Epithelial cell of proximal tubule (primary cell): ENCODE data around the gene ARMH4. TPM values are rescaled to one million over a fixed set of nuclear protein-coding genes. Genes with fewer than 3 reads are reported as not detected.

Experiments
- DNase-seq: peaks from one replicate; pipeline ENCODE4 v3.0.0-alpha.2; 2011; ENCODE audit warnings: low read depth
- H3K4me3 ChIP-seq: 2 replicates; pipeline ENCODE4 v1.5.1; 2011; ENCODE audit warnings: low read depth, mild to moderate bottlenecking, low read length
- CTCF ChIP-seq: conservative IDR thresholded peaks from 2 replicates; pipeline ENCODE4 v1.5.1; 2012; ENCODE audit warnings: low read depth, mild to moderate bottlenecking, low read length
- total RNA-seq: library from RNA; depleted of rRNA; stranded (reverse); fragments of >200 nt; gene quantifications from 2 replicates; pipeline ENCODE4 v1.2.3, GENCODE V29; 2015

ARMH4 gene
- total RNA-seq, 1 donor from 2014 or later, result 4.4 TPM

GRCh38 chr14:58100735-58101368 is 51.2 kb downstream of the ARMH4 start:
- no peak overlapping the region for H3K4me3 ChIP-seq
- no peak for DNase-seq
- TF ChIP-seq CTCF, result no peak

GRCh38 chr14:58099682-58100081 is 52.3 kb downstream of the ARMH4 start:
- no peak for DNase-seq
- no peak for TF ChIP-seq CTCF
- H3K4me3 ChIP-seq, result no peak overlapping the region

- DNase-seq, result no peak
- no peak for TF ChIP-seq CTCF
- no peak overlapping the region for H3K4me3 ChIP-seq
Measured at GRCh38 chr14:58098507-58098906, 53.5 kb downstream of the ARMH4 start.

GRCh38 chr14:58096731-58097130 is 55.3 kb downstream of the ARMH4 start:
- DNase-seq, result no peak
- H3K4me3 ChIP-seq, result no peak overlapping the region
- no peak for TF ChIP-seq CTCF

- no peak overlapping the region for H3K4me3 ChIP-seq
- no peak for DNase-seq
- no peak for TF ChIP-seq CTCF
Measured at GRCh38 chr14:58091883-58092630, 60.0 kb downstream of the ARMH4 start.

- H3K4me3 ChIP-seq, result no peak overlapping the region
- no peak for DNase-seq
Measured at GRCh38 chr14:58089612-58090011, 62.4 kb downstream of the ARMH4 start.

More at GRCh38 chr14:58089612-58090011, 62.4 kb downstream of the ARMH4 start:
- no peak for TF ChIP-seq CTCF
